C4-2B (cell line): ENCODE results near the gene PLXNA2.

ENCODE experiments used
- H3K27ac ChIP-seq: fragments of 450-650 bp; 2 replicates; pipeline ENCODE4 v1.5.1; 2017
- CTCF ChIP-seq: fragments of 450-650 bp; conservative IDR thresholded peaks from 2 replicates; pipeline ENCODE4 v1.5.1; 2017; ENCODE audit warnings: mild to moderate bottlenecking
- ZFX ChIP-seq: fragments of 450-650 bp; IDR thresholded peaks from 2 replicates; pipeline ENCODE4 v1.6.1; 2017

PLXNA2 gene

DNA sequence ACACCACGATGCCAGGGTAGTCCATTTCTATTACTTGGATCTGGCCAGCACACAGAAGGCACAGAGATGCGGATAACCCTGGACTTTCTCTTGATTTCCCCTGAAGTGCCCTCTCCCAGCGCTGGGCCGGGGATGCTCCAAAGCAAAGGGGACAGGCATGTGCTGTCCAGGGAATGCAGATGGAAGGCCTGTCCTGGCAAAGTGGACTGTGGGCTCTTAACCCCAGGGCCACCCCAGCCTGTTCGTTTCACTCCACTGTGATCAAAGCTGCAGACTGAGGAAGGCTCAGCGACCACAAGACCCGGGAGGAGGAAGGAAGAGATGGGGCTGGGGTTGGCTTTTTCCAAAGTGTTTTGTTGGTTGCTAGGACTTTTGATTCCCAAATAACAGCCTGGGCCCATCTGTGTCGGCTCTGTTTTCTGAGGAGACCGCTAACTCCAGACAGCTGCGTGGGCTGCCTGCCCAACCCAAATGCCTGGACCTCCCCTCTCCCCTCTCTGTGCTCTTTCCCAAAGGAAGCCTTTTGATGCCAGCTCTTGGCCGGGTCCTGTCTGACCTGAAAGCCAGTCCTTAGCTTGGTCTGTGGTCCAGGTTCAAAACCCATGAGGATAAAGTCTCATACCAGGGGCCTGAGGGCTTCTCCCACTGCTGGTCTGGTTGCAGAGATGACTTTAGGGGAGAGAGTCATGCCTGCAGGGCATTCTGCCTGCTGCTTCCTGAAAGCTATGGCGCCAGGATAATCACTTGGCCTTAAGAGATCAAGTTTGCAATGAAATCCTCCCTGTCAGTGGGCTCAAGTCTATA is 213.7 kb downstream of the PLXNA2 start:
- H3K27ac ChIP-seq: no peak overlapping the region
- TF ChIP-seq CTCF (no peak), ZFX (no peak)

DNA sequence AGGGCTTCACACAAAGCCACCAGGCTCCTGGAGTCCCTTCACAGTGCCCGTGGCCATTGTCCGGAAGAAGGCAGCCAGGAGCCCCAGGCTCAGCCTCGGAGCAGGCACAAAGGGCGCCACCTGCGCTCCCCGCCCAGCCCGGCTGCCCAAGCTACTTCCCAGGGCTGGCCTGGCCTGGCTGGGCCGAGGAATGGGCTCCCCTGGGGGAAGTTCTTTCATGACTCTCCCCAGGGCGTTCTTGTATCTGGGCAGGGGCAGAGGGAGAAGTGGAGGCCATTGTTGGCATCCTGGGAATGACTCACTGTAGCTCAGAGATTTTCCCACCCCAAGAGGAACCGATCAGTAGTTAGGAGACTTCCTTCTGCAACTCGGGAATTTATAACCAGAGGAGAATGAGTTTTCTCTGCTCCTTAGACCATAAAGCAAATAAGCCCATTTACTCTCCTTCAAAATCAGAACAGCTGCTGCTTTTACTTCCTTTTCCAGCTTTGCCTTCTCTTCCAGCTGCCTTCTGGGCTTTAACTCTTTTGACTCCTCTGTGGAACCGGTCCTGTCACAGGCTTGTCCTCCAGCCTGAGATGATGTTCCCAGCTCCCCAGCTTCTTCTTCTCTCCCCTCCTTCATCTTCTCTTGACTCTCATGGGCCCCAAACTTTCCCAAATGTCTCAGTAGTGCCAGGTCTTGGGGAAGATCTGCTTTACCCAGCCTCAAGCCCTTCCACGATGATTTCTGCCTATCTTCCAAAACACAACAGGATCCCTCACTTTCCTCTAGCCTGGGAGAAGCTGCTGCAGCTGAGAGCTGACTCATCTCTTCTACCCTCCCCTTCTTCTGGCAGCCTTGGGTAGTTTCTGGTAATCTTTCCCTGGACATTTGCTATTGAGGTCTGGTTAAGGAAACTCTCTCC is 214.6 kb downstream of the PLXNA2 start:
- H3K27ac ChIP-seq: no peak overlapping the region
- no peak for TF ChIP-seq CTCF
- TF ChIP-seq ZFX: no peak

DNA sequence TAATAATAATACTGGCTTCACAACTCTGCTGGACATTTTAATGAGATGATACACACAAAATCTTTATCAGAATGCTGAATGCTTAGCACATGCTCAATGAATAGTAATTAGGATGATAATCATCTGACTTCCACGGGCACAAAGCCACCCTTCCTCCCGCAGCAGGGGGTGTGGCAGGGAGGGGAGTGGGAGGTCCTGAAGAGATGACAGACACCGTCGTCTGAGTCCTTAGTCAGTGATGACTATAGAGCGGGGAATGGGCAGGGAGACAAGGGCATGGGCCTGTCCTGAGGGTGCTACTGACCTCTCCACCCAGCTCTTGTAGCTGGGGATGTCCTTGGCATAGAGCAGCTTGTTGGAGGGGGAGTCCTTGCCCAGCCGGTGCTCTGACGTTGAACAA is 215.7 kb downstream of the PLXNA2 start:
- TF ChIP-seq CTCF (no peak), ZFX (no peak)
- H3K27ac ChIP-seq: no peak overlapping the region

- no peak for TF ChIP-seq ZFX
- TF ChIP-seq CTCF: no peak
- no peak overlapping the region for H3K27ac ChIP-seq
Measured at GRCh38 chr1:208027861-208028260, 216.3 kb downstream of the PLXNA2 start.

DNA sequence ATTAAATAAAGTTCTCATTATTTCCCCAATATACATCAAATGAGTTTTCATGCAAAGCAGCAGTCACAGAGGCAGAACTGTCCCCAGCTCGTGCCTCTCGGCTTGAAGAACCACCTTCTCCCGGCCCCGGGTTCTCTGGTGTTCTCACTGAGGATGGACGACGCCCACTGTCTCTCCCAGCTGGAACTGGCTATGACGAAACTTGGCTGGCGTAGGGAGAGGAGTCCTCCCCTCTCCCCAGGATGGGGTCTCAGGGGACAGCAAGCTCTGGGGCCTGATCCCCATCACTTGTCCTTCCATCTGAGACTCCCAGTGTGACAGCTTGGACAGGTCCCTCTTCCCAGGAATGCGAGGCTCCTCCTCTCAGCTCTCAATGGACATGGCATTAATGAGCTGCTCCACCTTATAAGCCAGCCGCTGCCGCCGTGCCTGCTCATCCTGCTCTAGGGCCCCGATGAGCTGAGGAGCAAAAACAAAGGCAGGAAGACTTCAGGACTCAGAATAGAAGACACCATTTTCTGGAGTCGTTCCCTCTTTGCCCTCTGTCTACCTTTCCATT is 217.2 kb downstream of the PLXNA2 start:
- TF ChIP-seq CTCF (no peak), ZFX (no peak)
- H3K27ac ChIP-seq: no peak overlapping the region

- TF ChIP-seq CTCF (no peak), ZFX (no peak)
Measured at GRCh38 chr1:208025031-208025430, 219.2 kb downstream of the PLXNA2 start.

GRCh38 chr1:208024406-208024805 is 219.8 kb downstream of the PLXNA2 start:
- H3K27ac ChIP-seq: no peak overlapping the region
- TF ChIP-seq ZFX (no peak), CTCF (no peak)

More at GRCh38 chr1:208025031-208025430, 219.2 kb downstream of the PLXNA2 start:
- H3K27ac ChIP-seq: no peak overlapping the region
